Stomach (tissue), 4 donors: ENCODE results near the gene SDHAF2.

ENCODE experiments used
- CTCF ChIP-seq, 7 experiments: fragments of 450-650 bp in 4 of 7; fragments of 200-600 bp in 3 of 7; sonication (generic) in 3 of 7; IDR thresholded peaks; one replicate each; pipeline ENCODE4 v1.5.1; 2016 to 2019; ENCODE audit warnings: antibody characterized with exemption in 7 of 7, control low read depth in 2 of 7, mild to moderate bottlenecking in 1 of 7
- EP300 ChIP-seq: sonication (generic); formaldehyde crosslinking; IDR thresholded peaks from one replicate; pipeline ENCODE4 v1.6.1; 2017; ENCODE audit warnings: antibody characterized with exemption
- POLR2A ChIP-seq, 4 donors: fragments of 450-650 bp; IDR thresholded peaks; one replicate each; pipeline ENCODE4 v1.6.1; 2016; ENCODE audit warnings: antibody characterized with exemption in 4 of 4, control low read depth in 2 of 4, mild to moderate bottlenecking in 1 of 4, moderate library complexity in 1 of 4
- POLR2AphosphoS5 ChIP-seq, 3 donors: sonication (generic); formaldehyde crosslinking; IDR thresholded peaks; one replicate each; pipeline ENCODE4 v1.6.1; 2016; ENCODE audit warnings: antibody characterized with exemption in 3 of 3

- TF ChIP-seq CTCF (IDR thresholded peaks at IDR 0.05) = no peak
- TF ChIP-seq POLR2A (IDR thresholded peaks at IDR 0.05) = no peak
- TF ChIP-seq EP300 = no peak
- no peak for TF ChIP-seq POLR2AphosphoS5 (IDR thresholded peaks at IDR 0.05)
Measured at GRCh38 chr11:61403658-61404057, 26.3 kb upstream of the SDHAF2 start.
